Lower lobe of right lung (tissue), 2 donors: ENCODE measurements around the gene NDRG4. TPM values are rescaled to one million over a fixed set of nuclear protein-coding genes. Genes with fewer than 3 reads are reported as not detected.

ENCODE experiments used
- ATAC-seq, 2 donors: fragments of 200-7000 bp; cut with Tn5 transposase; one replicate each; pipeline ENCODE4 v1.9.1; 2020 to 2022; ENCODE audit warnings: mild to moderate bottlenecking in 2 of 2, moderate library complexity in 2 of 2
- DNase-seq: peaks from one replicate; pipeline ENCODE4 v3.0.0-alpha.2; 2020
- H3K27ac ChIP-seq: fragments of 200-600 bp; one replicate; pipeline ENCODE4 v1.8.0; 2022
- H3K27me3 ChIP-seq: fragments of 200-600 bp; one replicate; pipeline ENCODE4 v1.8.0; 2022; ENCODE audit warnings: low read depth
- H3K36me3 ChIP-seq: fragments of 200-600 bp; one replicate; pipeline ENCODE4 v1.8.0; 2022; ENCODE audit warnings: mild to moderate bottlenecking
- H3K4me1 ChIP-seq: fragments of 200-600 bp; one replicate; pipeline ENCODE4 v1.8.0; 2022
- H3K4me3 ChIP-seq: fragments of 200-600 bp; one replicate; pipeline ENCODE4 v1.8.0; 2022; ENCODE audit warnings: mild to moderate bottlenecking
- H3K9me3 ChIP-seq: fragments of 200-600 bp; one replicate; pipeline ENCODE4 v1.8.0; 2022
- CTCF ChIP-seq: fragments of 200-600 bp; IDR thresholded peaks from one replicate; pipeline ENCODE4 v1.8.0; 2022; ENCODE audit warnings: antibody characterized with exemption, mild to moderate bottlenecking
- intact Hi-C: fragments of 100-400 bp; cut with DNase I; formaldehyde crosslinking; loops from one replicate; pipeline ENCODE4 v1.11.0; 2022
- total RNA-seq: library from RNA; stranded (reverse); fragmentation: NEBNext Ultra II Directional; extraction: Animal tissue kit (Norgen Biotek cat#: 25700); gene quantifications from one replicate; pipeline ENCODE4 v1.2.1, GENCODE V29; 2021
- donor health status: DM: no; HTN: yes; CAD: no; lungs with severe emphysema.

The NDRG4 gene
- total RNA-seq, 1 donor from 2014 or later = 47.9 TPM

- Histone ChIP-seq H3K27me3 (peaks cover 33% of the 10 kb centered on the region), H3K4me1 (peaks cover 10% of the 10 kb centered on the region), H3K27ac (no peak overlapping the region), H3K36me3 (no peaks in the 10 kb centered on the region), H3K4me3 (no peak overlapping the region), H3K9me3 (no peaks in the 10 kb centered on the region)
- TF ChIP-seq CTCF = no peak
- intact Hi-C loops = no loop called here
- DNase-seq = peak; percentile 34
- ATAC-seq = no peak
These were observed 4.1 kb downstream of the NDRG4 start for GRCh38 chr16:58503863-58504688.

- peak; percentile 41 for DNase-seq
- H3K36me3 ChIP-seq = no peaks in the 10 kb centered on the region
- no peak overlapping the region for H3K27ac ChIP-seq
- no peak for ATAC-seq
- no peak overlapping the region for H3K4me3 ChIP-seq
- peaks cover under 1% of the 10 kb centered on the region for H3K4me1 ChIP-seq
- intact Hi-C loops = no loop called here
- no peak for TF ChIP-seq CTCF
- no peaks in the 10 kb centered on the region for H3K9me3 ChIP-seq
- H3K27me3 ChIP-seq = peaks cover 11% of the 10 kb centered on the region
These were observed 6.6 kb downstream of the NDRG4 start for GRCh38 chr16:58506241-58507194.

GRCh38 chr16:58507195-58507962, 7.4 kb downstream of the NDRG4 start:
- Histone ChIP-seq H3K4me1 (no peaks in the 10 kb centered on the region), H3K9me3 (no peaks in the 10 kb centered on the region), H3K27me3 (peaks cover 5% of the 10 kb centered on the region), H3K36me3 (no peaks in the 10 kb centered on the region), H3K27ac (no peak overlapping the region), H3K4me3 (no peak overlapping the region)
- DNase-seq (peak; percentile 30), ATAC-seq (no peak)
- intact Hi-C loops = no loop called here
- TF ChIP-seq CTCF = no peak

GRCh38 chr16:58507963-58508670, 8.2 kb downstream of the NDRG4 start:
- H3K36me3 ChIP-seq = no peaks in the 10 kb centered on the region
- TF ChIP-seq CTCF = no peak
- no peak for ATAC-seq
- intact Hi-C loops = no loop called here
- H3K27ac ChIP-seq = no peak overlapping the region
- no peaks in the 10 kb centered on the region for H3K4me1 ChIP-seq
- no peaks in the 10 kb centered on the region for H3K27me3 ChIP-seq
- DNase-seq = peak; percentile 35
- no peaks in the 10 kb centered on the region for H3K9me3 ChIP-seq
- H3K4me3 ChIP-seq = no peak overlapping the region
